Omental fat pad (tissue), 4 donors: ENCODE data around the gene FRAS1. TPM values are rescaled to one million over a fixed set of nuclear protein-coding genes. Genes with fewer than 3 reads are reported as not detected.

Experiments
- ATAC-seq: fragments of 150-250 bp; one replicate; pipeline ENCODE4 v1.9.1; 2016; ENCODE audit warnings: mild to moderate bottlenecking, moderate library complexity; ENCODE audit not compliant: low FRiP score
- DNase-seq: peaks from one replicate; pipeline ENCODE4 v3.0.0-alpha.2; 2019; ENCODE audit warnings: low spot score
- CTCF ChIP-seq, 3 donors: fragments of 450-650 bp; IDR thresholded peaks; one replicate each; pipeline ENCODE4 v1.5.1; 2016 to 2017; ENCODE audit warnings: antibody characterized with exemption in 3 of 3, mild to moderate bottlenecking in 3 of 3, moderate library complexity in 2 of 3
- total RNA-seq, 4 donors: library from RNA; depleted of rRNA; stranded (reverse); fragments of >200 nt; gene quantifications; one replicate each; pipeline ENCODE4 v1.1.0, GENCODE V29; 2016

FRAS1 gene
- total RNA-seq, 4 donors from 2014 or later = 0.47 to 40.5 (median 7.7) TPM

DNA sequence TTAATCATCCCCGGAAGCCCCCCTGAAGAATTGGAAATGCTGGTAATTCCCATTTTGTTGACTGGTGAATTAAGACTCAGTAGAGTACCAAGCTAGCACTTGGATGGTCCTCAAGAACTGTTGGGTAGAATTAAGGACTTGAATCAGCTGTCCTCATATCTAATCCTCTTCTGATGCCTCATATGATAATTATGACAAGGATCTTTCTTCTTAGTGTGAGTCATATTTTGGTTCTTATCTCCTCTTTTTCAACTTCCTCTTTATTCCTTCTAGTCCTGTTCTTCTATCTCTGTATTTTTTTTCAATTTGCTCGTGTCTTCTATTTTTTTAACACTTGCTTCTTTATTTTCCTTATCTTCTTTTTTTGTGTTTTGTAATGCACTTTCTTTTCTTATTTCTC, 288.1 kb downstream of the FRAS1 start:
- no peak for DNase-seq
- no peak for ATAC-seq
- TF ChIP-seq CTCF (IDR thresholded peaks at IDR 0.05) = no peak

DNA sequence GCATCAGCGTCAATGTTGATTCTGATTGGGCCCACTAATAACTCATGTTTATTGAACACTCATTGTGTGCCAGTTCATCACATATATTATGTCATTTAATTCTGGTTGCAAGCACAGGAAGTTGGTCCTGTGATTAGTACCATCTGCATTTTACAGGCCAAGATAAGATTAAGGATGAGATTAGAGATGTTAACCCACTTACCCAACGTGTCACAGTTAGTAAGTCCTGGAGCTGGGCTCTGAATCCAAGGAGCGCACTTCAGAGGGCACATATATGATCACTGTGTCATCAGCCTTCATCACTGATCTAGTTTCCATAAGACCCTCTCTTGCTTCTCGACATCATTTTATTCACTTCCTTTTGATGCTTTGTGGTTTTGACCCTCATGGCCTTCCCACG, 289.1 kb downstream of the FRAS1 start:
- no peak for TF ChIP-seq CTCF (IDR thresholded peaks at IDR 0.05)
- DNase-seq = no peak
- no peak for ATAC-seq

DNA sequence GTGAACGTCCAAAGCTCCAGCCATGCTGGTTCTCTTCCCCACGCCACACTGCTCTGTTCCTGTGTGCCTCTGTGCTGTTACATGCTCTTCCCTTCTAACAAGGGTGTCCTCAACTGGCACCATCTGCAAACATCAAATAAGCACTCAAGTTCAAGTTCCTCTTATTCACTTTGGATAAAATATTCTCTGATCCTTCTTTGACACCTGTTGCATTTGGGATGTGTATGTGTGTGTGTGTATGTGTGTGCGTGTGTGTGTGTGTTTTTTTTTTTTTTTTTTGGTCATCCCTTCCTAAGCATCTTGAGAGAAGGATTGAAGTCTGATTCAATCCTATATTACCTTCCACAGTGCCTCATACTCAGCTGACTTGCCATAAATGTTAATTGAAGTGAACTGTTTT, 290.4 kb downstream of the FRAS1 start:
- no peak for DNase-seq
- ATAC-seq = no peak
- TF ChIP-seq CTCF (IDR thresholded peaks at IDR 0.05) = no peak

GRCh38 chr4:78353921-78354320, 296.8 kb downstream of the FRAS1 start:
- DNase-seq (no peak), ATAC-seq (no peak)
- no peak for TF ChIP-seq CTCF (IDR thresholded peaks at IDR 0.05)

DNA sequence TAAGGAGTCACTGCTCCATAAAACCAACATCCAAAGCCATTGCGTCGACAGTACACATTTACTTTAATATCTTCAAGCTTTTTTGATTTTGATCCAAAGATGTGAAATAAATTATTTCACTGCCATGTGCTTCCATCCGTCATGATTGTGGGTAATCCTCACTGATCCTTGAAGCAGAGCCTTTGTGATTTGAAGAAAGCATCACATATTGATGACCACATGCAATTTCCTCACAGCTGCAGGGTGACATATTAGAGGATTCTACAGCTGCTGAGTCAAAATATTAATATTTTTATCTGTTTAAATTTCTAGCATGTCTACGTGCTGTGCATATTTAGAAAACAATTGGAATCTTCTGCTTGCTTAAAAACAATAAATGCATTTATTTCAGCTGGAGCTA, 297.7 kb downstream of the FRAS1 start:
- TF ChIP-seq CTCF (IDR thresholded peaks at IDR 0.05) = no peak
- no peak for DNase-seq
- ATAC-seq = no peak

DNA sequence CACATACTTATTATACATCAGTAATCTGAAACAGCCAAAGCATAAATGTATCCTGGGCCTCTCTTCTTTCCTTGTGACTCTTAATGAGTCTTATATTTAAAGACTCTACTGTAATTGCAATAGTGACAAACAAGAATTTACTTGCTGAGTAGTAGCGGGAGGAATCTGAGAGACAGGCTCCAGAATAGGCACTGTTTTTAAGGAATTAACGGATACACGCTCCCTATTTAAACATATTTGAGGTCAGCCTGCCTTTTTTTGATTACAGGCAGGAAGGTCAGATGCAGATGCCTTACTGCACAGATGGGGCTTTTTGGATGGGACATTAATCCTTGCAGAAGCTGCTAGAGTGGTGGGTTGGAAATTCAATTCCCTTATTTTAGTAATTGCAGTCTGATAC, 298.2 kb downstream of the FRAS1 start:
- TF ChIP-seq CTCF (IDR thresholded peaks at IDR 0.05) = no peak
- ATAC-seq = no peak
- DNase-seq = no peak

DNA sequence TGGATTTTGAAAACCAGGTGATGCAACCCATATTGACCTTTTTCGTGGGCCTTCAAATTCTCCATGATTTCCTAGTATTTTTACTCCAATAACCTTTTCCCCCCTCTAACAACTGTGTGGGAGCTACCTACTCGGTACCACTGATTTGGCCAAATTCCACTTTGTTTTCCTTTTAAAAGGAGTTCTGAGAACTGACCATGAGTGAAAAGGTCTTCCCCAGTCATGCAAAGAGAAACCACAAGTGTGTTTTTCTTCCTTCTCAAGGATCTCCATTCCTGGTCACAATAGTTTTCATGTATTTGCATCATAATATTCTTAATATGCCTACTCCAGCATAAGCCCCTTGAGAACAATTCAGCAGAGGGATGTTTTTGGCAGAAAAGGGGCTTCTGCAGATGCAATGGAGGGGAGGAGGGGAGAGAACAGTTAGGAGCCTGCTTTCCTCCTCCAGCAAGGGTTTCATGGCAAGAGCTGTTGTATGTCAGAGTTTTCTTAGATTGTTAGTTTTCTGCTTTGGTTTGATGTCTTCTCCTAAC, 299.2 kb downstream of the FRAS1 start:
- TF ChIP-seq CTCF (IDR thresholded peaks at IDR 0.05) = no peak
- ATAC-seq (no peak), DNase-seq (no peak)
